GM12878 (cell line): ENCODE measurements around the gene C1orf185. TPM values are rescaled to one million over a fixed set of nuclear protein-coding genes. Genes with fewer than 3 reads are reported as not detected.

Source experiments
- ATAC-seq: fragments of 200-7000 bp; cut with Tn5 transposase; 3 replicates; pipeline ENCODE4 v1.9.1; 2020; ENCODE audit warnings: mild to moderate bottlenecking, moderate library complexity
- BruUV-seq: library from RNA; stranded (reverse); fragments of 400-500 nt; replicated peaks from 2 replicates; lab custom pipeline; 2021; lab: Mats Ljungman, UMichigan
- CTCF ChIA-PET: fragments of 300-600 bp; sonication (Branson Sonifier 250); formaldehyde crosslinking; extraction: SDS; loops from one replicate; lab custom pipeline; 2021; ENCODE audit warnings: inconsistent platforms; lab: Yijun Ruan, JAX
- POLR2A ChIA-PET: fragments of 350-600 bp; formaldehyde crosslinking; extraction: SDS; loops from one replicate; lab custom pipeline; 2021; ENCODE audit warnings: inconsistent platforms; lab: Charles Lee
- RAD21 ChIA-PET: fragments of 300-600 bp; sonication (Branson Sonifier 250); formaldehyde crosslinking; loops from one replicate; lab custom pipeline; 2023; ENCODE audit warnings: antibody characterized with exemption; ENCODE audit not compliant: unreplicated experiment; lab: Charles Lee
- SMC1A ChIA-PET: fragments of 300-600 bp; sonication (Branson Sonifier 250); formaldehyde crosslinking; loops from one replicate; lab custom pipeline; 2023; ENCODE audit not compliant: unreplicated experiment, uncharacterized antibody; lab: Charles Lee
- DNase-seq: peaks from one replicate; pipeline ENCODE4 v3.0.0-alpha.2; 2011; ENCODE audit warnings: low read depth, low spot score
- FAIRE-seq: peaks from 3 replicates; lab custom pipeline; 2011; peaks lifted over from hg19 to GRCh38; lab: Jason Lieb, UNC
- H2AFZ ChIP-seq: 2 replicates; pipeline ENCODE4 v1.6.0; 2011; ENCODE audit warnings: low read depth, low read length, control low read depth; ENCODE audit not compliant: control insufficient read depth
- H3K27ac ChIP-seq: 2 replicates; pipeline ENCODE4 v1.5.1; 2011; ENCODE audit warnings: control low read depth; ENCODE audit not compliant: control insufficient read depth, insufficient read depth
- H3K27me3 ChIP-seq, 2 experiments: replicated peaks in 1 of 2; 2 replicates each; pipeline versions ENCODE4 v1.6.0 to v1.6.1; 2011; ENCODE audit warnings: low read length in 1 of 2; ENCODE audit not compliant: control insufficient read depth in 2 of 2, insufficient read depth in 2 of 2
- H3K36me3 ChIP-seq, 2 experiments: 2 replicates each; pipeline ENCODE4 v1.5.1; 2011; ENCODE audit warnings: low read length in 1 of 2; ENCODE audit not compliant: control insufficient read depth in 2 of 2, insufficient read depth in 2 of 2
- H3K4me1 ChIP-seq: 2 replicates; pipeline ENCODE4 v1.6.1; 2011; ENCODE audit warnings: mild to moderate bottlenecking, low read length, moderate library complexity, mixed read lengths; ENCODE audit not compliant: control insufficient read depth, insufficient read depth
- H3K4me2 ChIP-seq: 2 replicates; pipeline ENCODE4 v1.6.0; 2011; ENCODE audit warnings: control low read depth; ENCODE audit not compliant: control insufficient read depth, insufficient read depth
- H3K4me3 ChIP-seq: fragments of 200-600 bp; sonication (generic); 2 replicates; pipeline ENCODE4 v1.5.1; 2016
- H3K79me2 ChIP-seq: 2 replicates; pipeline ENCODE4 v1.6.0; 2011; ENCODE audit warnings: low read length; ENCODE audit not compliant: control insufficient read depth, insufficient read depth
- H3K9ac ChIP-seq: 2 replicates; pipeline ENCODE4 v1.8.0; 2011; ENCODE audit warnings: low read length, control low read depth, mixed read lengths; ENCODE audit not compliant: control insufficient read depth, insufficient read depth
- H3K9me3 ChIP-seq: replicated peaks from 3 replicates; pipeline ENCODE4 v1.5.1; 2011; ENCODE audit warnings: mild to moderate bottlenecking, low read length; ENCODE audit not compliant: control insufficient read depth, insufficient read depth
- H4K20me1 ChIP-seq: 2 replicates; pipeline ENCODE4 v1.6.0; 2011; ENCODE audit not compliant: control insufficient read depth, insufficient read depth
- ATF2 ChIP-seq: IDR thresholded peaks from 2 replicates; pipeline ENCODE4 v1.6.1; 2012; ENCODE audit warnings: low read length, inconsistent platforms
- BCLAF1 ChIP-seq: fragments of 450-650 bp; IDR thresholded peaks from 2 replicates; pipeline ENCODE4 v1.6.1; 2017; ENCODE audit warnings: antibody characterized with exemption, mild to moderate bottlenecking, moderate library complexity
- BHLHE40 ChIP-seq, 2 experiments: fragments of 450-650 bp in 1 of 2; IDR thresholded peaks; 2 replicates each; pipeline ENCODE4 v1.6.1; 2011 to 2017; ENCODE audit warnings: low read depth in 2 of 2, borderline replicate concordance in 1 of 2, improper control_type of control experiment in 1 of 2, low read length in 1 of 2, mild to moderate bottlenecking in 1 of 2
- CHD4 ChIP-seq: fragments of 200-600 bp; sonication (generic); IDR thresholded peaks from 2 replicates; pipeline ENCODE4 v1.6.1; 2016; ENCODE audit warnings: mild to moderate bottlenecking
- ESRRA ChIP-seq: IDR thresholded peaks from 2 replicates; pipeline ENCODE4 v1.6.1; 2012; ENCODE audit warnings: mild to moderate bottlenecking, low read length, improper control_type of control experiment
- JUND ChIP-seq: IDR thresholded peaks from 2 replicates; pipeline ENCODE4 v1.6.1; 2012; ENCODE audit warnings: low read depth, mild to moderate bottlenecking, low read length, improper control_type of control experiment, moderate library complexity
- NFXL1 ChIP-seq: fragments of 450-650 bp; IDR thresholded peaks from 2 replicates; pipeline ENCODE4 v1.6.1; 2017; ENCODE audit warnings: antibody characterized with exemption, mild to moderate bottlenecking, borderline replicate concordance
- NR2C2 ChIP-seq: IDR thresholded peaks from 2 replicates; pipeline ENCODE4 v1.6.1; 2011; ENCODE audit warnings: borderline replicate concordance, low read depth; ENCODE audit not compliant: control insufficient read depth, insufficient read length
- PRDM15 ChIP-seq: fragments of 450-650 bp; formaldehyde crosslinking; IDR thresholded peaks from 2 replicates; pipeline ENCODE4 v1.4.0; 2020; ENCODE audit warnings: mild to moderate bottlenecking, moderate library complexity
- RAD21 ChIP-seq: IDR thresholded peaks from 2 replicates; pipeline ENCODE4 v1.6.1; 2011; ENCODE audit warnings: mild to moderate bottlenecking, low read depth, low read length, moderate library complexity; ENCODE audit not compliant: insufficient read depth
- SMC3 ChIP-seq: IDR thresholded peaks from 2 replicates; pipeline ENCODE4 v1.6.1; 2011; ENCODE audit warnings: low read length, improper control_type of control experiment, borderline replicate concordance
- STAT3 ChIP-seq: IDR thresholded peaks from 2 replicates; pipeline ENCODE4 v1.6.1; 2011; ENCODE audit warnings: low read depth, low read length, improper control_type of control experiment
- WGBS: methylation state at CpG from one replicate; pipeline ENCODE4 v1.1.6; 2016; ENCODE audit warnings: low lambda C conversion rate; ENCODE audit not compliant: insufficient replicate concordance, insufficient coverage; ENCODE audit errors: missing lambda C conversion rate; 5-methylcytosine and 5-hydroxymethylcytosine counted together
- in situ Hi-C: fragments of 300-500 bp; cut with MboI; formaldehyde crosslinking; loops from 9 replicates; pipeline ENCODE4 v1.14.3; 2018; ENCODE audit warnings: mixed read lengths
- intact Hi-C: fragments of 100-400 bp; cut with micrococcal nuclease; formaldehyde crosslinking; loops from one replicate; pipeline ENCODE4 v1.14.2; 2022; ENCODE audit not compliant: unreplicated experiment
- polyA plus RNA-seq, 11 experiments: library from polyadenylated mRNA; depleted of rRNA in 4 of 11; unstranded in 6 of 11; stranded (reverse) in 5 of 11; fragments of >200 nt; fragmentation: Nextera tagmentation in 4 of 11; fragmentation: Illumina TruSeq in 1 of 11; extraction: Ambion mirVana in 4 of 11; extraction: Trizol in 1 of 11; gene quantifications; 1 replicate in 1 of 11; 2 replicates in 10 of 11; pipeline versions ENCODE4 v1.2.1 to v1.2.3, GENCODE V29; 2011 to 2016; ENCODE audit warnings: inconsistent platforms in 2 of 11, missing spikeins in 2 of 11, low read depth in 1 of 11
- total RNA-seq, 4 experiments: library from RNA; depleted of rRNA in 3 of 4; stranded (reverse); fragments of >200 nt in 3 of 4; fragmentation: Illumina TruSeq in 1 of 4; extraction: Trizol in 1 of 4; gene quantifications; 2 replicates each; pipeline versions ENCODE4 v1.2.1 to v1.2.3, GENCODE V29; 2013 to 2021

The C1orf185 gene
- total and polyA plus RNA-seq, 10 of the 15 experiments (the other 5 are each of a cell fraction or from before 2014, with no cell fraction given), result 0.40 TPM; not detected in 9

- TF ChIP-seq NFXL1 (no peak), CHD4 (no peak)
These were observed 15.3 kb upstream of the C1orf185 start (continued) for GRCh38 chr1:51086496-51087271.

- 5% methylated on average over 1 of the region's 1 CpG for WGBS
- ATAC-seq, result no peak
- ChIA-PET CTCF (interaction anchor here (1.0 to 1.3 kb wide), 3 partner anchors 27 to 102 kb away, joined by 3 read pairs; no protein-coding TSS in a partner anchor), RAD21 (no interaction called here), SMC1A (no interaction called here), POLR2A (no interaction called here)
- no peaks in the 10 kb centered on the region for H3K79me2 ChIP-seq
- H3K27me3 ChIP-seq, result peaks cover 0 to 2% of the 10 kb centered on the region in 2 experiments; a peak in 2 of 4 replicates
- no peak overlapping the region for H3K27ac ChIP-seq
- no peaks in the 10 kb centered on the region for H3K36me3 ChIP-seq
- in situ Hi-C loops, result no loop called here
- H3K4me1 ChIP-seq, result no peaks in the 10 kb centered on the region
- H3K4me2 ChIP-seq, result no peak overlapping the region
- no peaks in the 10 kb centered on the region for H3K9me3 ChIP-seq
- H3K9ac ChIP-seq, result no peak overlapping the region
- no peak for FAIRE-seq
- DNase-seq, result no peak
- H4K20me1 ChIP-seq, result no peaks in the 10 kb centered on the region
- H2AFZ ChIP-seq, result no peak overlapping the region
- intact Hi-C loops, result loop anchor here (2.0 kb wide), 1 partner anchor 100 kb away; no protein-coding TSS in a partner anchor
- no peak overlapping the region for H3K4me3 ChIP-seq
- BruUV-seq, result no TSS peak
- TF ChIP-seq SMC3 (peak; percentile 62), NR2C2 (no peak), ESRRA (no peak), BCLAF1 (no peak), RAD21 (peak; percentile 66), BHLHE40 (IDR thresholded peaks at IDR 0.05; ENCODE audit: borderline replicate concordance in 1 of 2, low read depth in 2 of 2, low read length in 1 of 2) (no peak), STAT3 (no peak), ATF2 (no peak), JUND (no peak), PRDM15 (CRISPR knock-in tag) (no peak)
These were observed 13.6 kb upstream of the C1orf185 start for GRCh38 chr1:51088474-51088873.
